ENCODE data around the gene ROR2.
"Not testable (repeated sequence)": the region's sequence is repeated elsewhere in the genome, so short reads cannot be mapped to it uniquely, and the experiment has no call there.

Gene ROR2

GRCh38 chr9:91802391-91802790 is 147.6 kb downstream of the ROR2 start:
- Mint-ChIP-seq H3K36me3 (ENCODE audit: low read depth) (peaks cover 3% of the 10 kb centered on the region), H3K4me3 (no peak overlapping the region), H3K27me3 (ENCODE audit: low read depth) (peaks cover 11% of the 10 kb centered on the region), H3K27ac (no peak overlapping the region), H3K9me3 (no peaks in the 10 kb centered on the region), H3K4me1 (peaks cover 31% of the 10 kb centered on the region)
- TF ChIP-seq CTCF (IDR thresholded peaks at IDR 0.05; ENCODE audit: unreplicated experiment in 3 of 3), result no peak

- Mint-ChIP-seq H3K27ac (no peak overlapping the region), H3K27me3 (ENCODE audit: low read depth) (peaks cover 11% of the 10 kb centered on the region), H3K4me1 (peaks cover 36% of the 10 kb centered on the region), H3K36me3 (ENCODE audit: low read depth) (no peaks in the 10 kb centered on the region), H3K9me3 (no peaks in the 10 kb centered on the region), H3K4me3 (no peak overlapping the region)
- TF ChIP-seq CTCF (IDR thresholded peaks at IDR 0.05; ENCODE audit: unreplicated experiment in 3 of 3), result no peak
Observed at GRCh38 chr9:91800473-91801030, 149.5 kb downstream of the ROR2 start.

- Mint-ChIP-seq H3K9me3 (no peaks in the 10 kb centered on the region), H3K4me3 (no peak overlapping the region), H3K27ac (peak overlapping the region in 2 of 3 experiments; percentile 31 to 49), H3K4me1 (peaks cover 33% of the 10 kb centered on the region), H3K27me3 (ENCODE audit: low read depth) (peaks cover 6% of the 10 kb centered on the region), H3K36me3 (ENCODE audit: low read depth) (no peaks in the 10 kb centered on the region)
- TF ChIP-seq CTCF (IDR thresholded peaks at IDR 0.05; ENCODE audit: unreplicated experiment in 3 of 3), result no peak
Observed at GRCh38 chr9:91799113-91799744, 150.8 kb downstream of the ROR2 start.

GRCh38 chr9:91798273-91799112 is 151.5 kb downstream of the ROR2 start:
- not testable (repeated sequence) for H3K27me3 Mint-ChIP-seq (ENCODE audit: low read depth); H3K9me3 Mint-ChIP-seq; H3K36me3 Mint-ChIP-seq (ENCODE audit: low read depth); H3K4me3 Mint-ChIP-seq
- Mint-ChIP-seq H3K4me1 (peaks cover 28% of the 10 kb centered on the region), H3K27ac (peak overlapping the region in 2 of 3 experiments; percentile 31 to 49)

- H3K27ac Mint-ChIP-seq; H3K36me3 Mint-ChIP-seq (ENCODE audit: low read depth); H3K4me3 Mint-ChIP-seq; H3K9me3 Mint-ChIP-seq; H3K27me3 Mint-ChIP-seq (ENCODE audit: low read depth): not testable (repeated sequence)
- H3K4me1 Mint-ChIP-seq, result peaks cover 22% of the 10 kb centered on the region
Observed at GRCh38 chr9:91797517-91797916, 152.5 kb downstream of the ROR2 start.

- not testable (repeated sequence) for H3K27me3 Mint-ChIP-seq (ENCODE audit: low read depth); H3K4me3 Mint-ChIP-seq; H3K9me3 Mint-ChIP-seq; H3K36me3 Mint-ChIP-seq (ENCODE audit: low read depth); H3K27ac Mint-ChIP-seq
- peaks cover 22% of the 10 kb centered on the region for H3K4me1 Mint-ChIP-seq
Observed at GRCh38 chr9:91796516-91796915, 153.5 kb downstream of the ROR2 start.

GRCh38 chr9:91795598-91796241 is 154.3 kb downstream of the ROR2 start:
- H3K27me3 Mint-ChIP-seq (ENCODE audit: low read depth), result peaks cover 6% of the 10 kb centered on the region
- H3K36me3 Mint-ChIP-seq (ENCODE audit: low read depth), result no peaks in the 10 kb centered on the region
- H3K4me1 Mint-ChIP-seq, result peaks cover 16% of the 10 kb centered on the region
- no peak overlapping the region for H3K4me3 Mint-ChIP-seq
- no peak overlapping the region for H3K27ac Mint-ChIP-seq
- no peak for TF ChIP-seq CTCF (IDR thresholded peaks at IDR 0.05; ENCODE audit: unreplicated experiment in 3 of 3)
- no peaks in the 10 kb centered on the region for H3K9me3 Mint-ChIP-seq

- not testable (repeated sequence) for H3K27me3 Mint-ChIP-seq (ENCODE audit: low read depth); H3K27ac Mint-ChIP-seq; H3K9me3 Mint-ChIP-seq; H3K4me3 Mint-ChIP-seq; H3K36me3 Mint-ChIP-seq (ENCODE audit: low read depth); H3K4me1 Mint-ChIP-seq
Observed at GRCh38 chr9:91793371-91793770, 156.7 kb downstream of the ROR2 start.
